Inflammatory macrophage (primary cell): ENCODE measurements around the gene NEDD9.

Source experiments
- DNase-seq, 2 donors: peaks; one replicate each; pipeline ENCODE4 v3.0.0-alpha.2; 2020 to 2022

Gene NEDD9

DNA sequence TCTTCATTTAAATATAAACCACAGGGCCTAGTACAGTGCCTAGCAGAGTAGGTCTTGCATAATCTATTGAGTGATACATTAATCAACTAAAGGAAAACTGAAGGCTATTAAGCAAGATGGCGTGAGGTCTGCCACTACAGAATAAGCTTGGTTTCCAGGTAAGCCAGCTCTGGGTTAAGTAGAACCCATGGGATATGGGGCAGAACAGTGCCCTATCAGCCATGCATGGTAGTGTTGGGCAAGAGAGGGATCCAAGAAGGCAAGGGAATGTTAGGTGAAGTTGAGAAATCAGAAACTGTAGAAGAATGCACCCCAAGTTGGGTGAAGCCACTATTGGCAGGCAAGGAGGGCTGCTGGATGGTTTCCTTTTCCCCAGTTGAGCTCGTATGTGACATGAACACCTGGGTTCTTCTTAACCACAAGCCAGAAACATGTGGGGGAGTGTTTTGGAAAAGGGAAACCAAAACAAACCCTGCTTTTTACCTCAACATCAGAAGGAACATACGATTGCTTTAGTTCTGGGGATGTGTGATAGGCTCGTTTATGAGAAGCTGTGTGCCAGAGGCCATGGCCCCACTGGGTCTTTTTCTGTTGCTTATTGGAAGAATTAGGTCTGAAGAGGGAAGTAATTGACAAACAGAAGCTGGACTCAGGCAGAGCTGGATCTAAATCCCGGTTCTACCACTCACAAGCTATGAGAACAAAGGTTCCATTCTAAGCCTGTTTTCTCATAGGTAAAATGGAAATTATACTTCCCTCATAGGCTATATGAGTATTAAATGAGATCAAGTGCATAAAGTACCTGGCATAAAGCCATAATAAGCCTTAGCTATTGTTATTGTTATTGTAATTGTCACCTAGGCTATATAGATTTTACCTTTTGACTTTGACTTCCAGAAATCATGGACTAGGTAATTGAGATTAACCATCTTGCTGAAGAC is 33.5 kb downstream of the NEDD9 start:
- DNase-seq: no peak

DNA sequence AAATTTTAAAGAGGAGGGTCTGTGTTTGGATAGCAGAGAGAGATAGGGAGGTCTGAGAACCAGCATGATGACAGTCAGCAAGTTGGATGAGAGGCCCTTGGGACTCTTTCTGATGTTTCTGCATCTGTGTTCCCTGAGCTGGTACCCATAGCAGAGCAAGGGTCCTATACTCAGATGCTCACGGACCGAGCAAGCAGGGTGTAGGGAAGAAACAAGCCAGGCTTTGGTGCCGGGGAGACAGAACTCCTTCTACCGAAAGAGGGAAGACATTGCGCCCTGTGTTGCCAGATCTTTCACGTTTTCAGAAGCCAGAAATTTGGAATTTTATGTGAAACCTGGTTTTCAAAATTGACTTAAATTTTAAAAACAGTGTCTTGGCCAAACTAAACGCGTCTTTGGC is 34.6 kb downstream of the NEDD9 start:
- no peak for DNase-seq

DNA sequence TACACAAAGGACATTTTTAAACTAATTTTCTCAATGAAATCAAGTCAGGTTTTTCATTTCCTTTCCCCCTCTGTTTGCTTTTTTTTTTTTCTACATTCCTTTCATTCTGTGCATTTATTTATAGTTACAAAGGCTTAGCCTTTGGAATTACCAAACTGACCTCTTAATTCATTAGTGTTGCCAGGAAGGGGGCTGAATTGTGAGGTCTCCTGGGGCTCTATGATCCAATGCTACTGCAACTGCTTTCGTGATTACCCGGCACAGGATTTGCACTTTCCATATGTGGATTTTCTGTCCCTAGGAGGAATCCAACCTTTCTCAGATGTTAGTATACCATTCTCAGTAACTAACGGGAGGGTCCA is 35.3 kb downstream of the NEDD9 start:
- no peak for DNase-seq

DNA sequence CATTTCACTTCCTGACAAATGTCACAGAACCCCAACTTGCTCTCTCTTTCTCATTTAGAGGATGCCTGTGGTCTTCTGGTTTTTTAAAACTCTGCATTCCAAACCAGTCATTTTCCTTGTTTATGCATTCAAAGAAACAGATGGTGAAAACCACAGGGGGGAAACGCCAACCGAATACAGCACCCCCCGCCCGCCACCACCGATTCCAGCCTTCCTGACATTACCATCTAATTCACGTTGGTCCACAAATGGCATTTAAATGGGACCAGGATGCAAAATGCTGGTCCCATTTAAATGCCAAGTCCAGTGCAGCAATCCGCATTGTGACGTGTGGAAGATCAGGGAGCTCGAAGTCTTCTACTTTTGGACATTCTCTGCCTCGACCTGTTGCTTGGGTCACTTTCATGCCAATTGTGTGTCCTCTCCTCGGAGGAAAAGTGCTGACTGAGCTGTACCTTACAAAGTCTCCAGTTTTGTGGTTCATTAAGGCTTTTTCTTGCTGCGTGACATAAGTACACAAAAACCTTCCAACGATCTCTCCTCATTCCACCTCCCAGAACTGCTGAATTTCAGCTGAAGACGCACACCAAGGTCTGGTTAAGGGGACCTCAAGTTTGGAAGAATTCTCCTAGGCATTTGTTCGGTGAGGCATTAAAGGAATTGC is 35.8 kb downstream of the NEDD9 start:
- no peak for DNase-seq

DNA sequence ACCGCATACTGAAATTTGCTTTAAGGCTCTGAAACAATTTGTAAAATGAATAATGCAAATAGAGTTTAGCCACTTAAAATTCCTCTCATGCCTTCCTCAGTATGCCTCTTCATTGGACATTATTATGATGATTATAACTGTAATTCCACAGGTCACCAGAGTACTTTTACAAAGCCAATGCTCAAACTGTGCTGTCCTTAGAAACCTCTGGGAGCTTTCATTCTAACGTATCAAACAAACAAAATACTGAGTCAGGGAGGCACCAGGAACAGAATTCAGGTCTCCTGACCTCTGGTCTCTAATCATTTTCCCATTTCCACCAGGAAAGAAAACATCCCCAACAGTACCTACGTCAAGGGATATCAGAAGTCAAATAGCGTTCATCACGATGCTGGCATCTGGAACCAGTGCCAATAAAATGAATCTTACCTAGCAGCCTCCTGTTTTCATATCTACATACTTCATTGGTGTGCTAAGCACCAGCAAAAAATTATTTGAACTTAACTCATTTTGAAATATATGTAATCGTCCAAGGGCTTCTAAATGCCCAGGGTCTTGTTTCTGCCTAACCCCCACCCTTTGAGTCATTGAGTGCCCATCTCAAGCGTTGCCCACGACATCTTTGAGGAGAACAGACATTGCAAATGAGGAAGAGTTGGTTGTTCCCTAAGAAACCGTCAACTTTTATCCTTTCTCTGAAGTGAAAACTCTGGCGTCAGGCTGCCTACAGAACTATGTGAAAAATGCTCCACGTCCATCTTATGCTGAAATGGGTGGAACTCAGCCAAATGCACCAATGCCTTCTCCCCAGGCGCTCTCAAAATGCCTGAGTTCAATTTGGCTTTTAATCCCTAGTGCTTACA is 37.9 kb downstream of the NEDD9 start:
- no peak for DNase-seq

DNA sequence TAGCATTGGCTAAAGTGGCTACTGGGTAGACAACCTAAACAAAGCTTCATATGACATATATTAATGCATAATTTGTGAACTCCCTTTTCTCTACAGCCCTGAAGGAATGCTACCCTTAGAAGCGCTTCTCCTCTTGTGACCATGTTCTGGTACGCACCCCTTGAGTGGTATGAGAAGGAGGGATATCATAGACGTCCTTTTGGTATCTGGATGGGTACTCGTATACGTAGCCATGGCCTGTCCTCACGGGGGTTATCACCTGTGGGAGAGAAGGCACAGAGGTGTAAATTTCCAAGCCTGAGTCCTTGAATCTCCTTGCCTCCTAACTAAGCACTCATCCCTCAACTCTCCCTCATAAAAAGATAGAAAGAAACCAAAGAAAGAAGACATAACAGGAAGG is 39.0 kb downstream of the NEDD9 start:
- DNase-seq: no peak

DNA sequence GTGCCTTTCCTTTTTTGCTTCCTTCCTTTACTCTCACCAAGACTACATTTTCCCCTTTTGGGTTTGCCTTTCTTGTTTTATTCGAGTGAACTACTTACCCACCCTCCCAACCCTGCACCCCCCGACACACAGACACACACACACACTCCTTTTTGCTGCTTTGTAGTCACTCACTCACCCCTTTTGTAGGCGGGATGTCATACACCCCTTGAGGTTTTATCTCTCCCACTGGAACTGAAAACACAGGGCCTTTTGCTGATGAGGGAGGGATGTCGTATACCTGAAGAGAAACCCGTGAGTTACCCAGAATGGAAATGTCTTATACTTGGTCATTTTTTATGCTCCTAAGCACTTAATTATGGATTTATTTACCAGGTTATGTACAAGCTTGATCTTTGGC is 40.3 kb downstream of the NEDD9 start:
- DNase-seq: no peak

DNA sequence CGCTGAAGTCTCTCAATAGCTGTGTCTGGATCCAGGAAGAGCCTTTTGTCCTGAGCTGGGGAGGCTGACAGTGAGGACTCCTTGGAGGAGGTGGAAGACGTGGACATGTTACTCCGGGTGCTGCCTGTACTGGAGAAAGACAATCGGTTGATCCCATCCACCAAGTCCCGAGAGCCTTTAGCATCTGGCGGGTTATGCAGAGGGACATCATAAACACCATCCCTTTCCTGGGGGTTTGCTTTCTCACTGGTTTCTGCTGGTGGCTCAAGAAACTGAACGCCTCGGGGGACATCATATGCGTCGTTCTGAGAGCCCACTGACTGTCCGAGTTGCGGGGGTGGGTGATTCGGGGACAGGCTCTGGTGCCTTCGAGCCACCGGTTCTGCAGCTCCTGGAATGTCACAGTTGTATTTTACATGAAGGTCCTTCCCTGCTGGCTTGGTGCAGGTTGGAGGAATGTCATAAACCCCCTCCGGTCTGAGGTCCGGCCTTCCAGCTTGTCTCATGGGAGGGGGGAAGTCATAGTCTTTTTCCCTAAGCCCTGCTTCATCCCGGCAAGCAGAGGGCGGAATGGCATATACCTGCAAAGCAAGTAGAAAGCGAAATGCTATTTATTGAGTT is 41.7 kb downstream of the NEDD9 start:
- no peak for DNase-seq

DNA sequence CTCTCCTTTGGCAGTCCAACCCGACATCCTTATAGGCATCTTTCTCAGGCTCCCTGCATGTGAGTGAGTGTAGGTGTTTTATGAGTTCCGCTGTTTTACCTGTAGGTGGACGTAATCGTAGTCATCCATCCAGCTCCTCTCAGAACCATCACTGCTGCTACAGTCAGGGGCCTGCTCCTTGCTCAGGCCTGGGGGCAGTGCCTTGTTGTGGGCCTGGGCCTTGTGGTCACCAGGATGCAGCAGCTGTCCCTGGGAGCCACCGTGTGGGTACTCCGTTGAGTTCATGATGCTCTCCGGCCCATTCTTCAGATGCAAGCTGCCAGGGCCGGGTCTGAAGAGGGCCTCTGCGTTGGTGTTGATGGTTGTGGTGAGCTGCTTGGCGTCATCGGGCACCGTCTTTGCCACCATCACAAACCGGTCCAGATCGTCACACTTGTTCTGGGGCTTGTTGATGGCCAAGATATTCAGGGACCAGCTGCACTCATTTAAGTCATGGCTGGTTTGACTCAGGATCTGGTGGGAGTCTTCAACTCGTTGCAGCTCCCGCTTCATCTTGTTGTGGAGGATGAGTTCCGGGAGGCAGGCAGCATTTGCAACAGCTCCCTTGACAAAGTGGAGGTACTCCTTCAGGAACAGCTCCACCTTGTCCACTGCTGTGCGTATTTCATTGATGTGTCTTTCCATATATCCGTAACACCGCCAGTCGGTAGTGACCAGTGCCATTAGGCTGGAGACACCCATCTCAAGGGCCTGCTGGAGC is 42.4 kb downstream of the NEDD9 start:
- DNase-seq: no peak

DNA sequence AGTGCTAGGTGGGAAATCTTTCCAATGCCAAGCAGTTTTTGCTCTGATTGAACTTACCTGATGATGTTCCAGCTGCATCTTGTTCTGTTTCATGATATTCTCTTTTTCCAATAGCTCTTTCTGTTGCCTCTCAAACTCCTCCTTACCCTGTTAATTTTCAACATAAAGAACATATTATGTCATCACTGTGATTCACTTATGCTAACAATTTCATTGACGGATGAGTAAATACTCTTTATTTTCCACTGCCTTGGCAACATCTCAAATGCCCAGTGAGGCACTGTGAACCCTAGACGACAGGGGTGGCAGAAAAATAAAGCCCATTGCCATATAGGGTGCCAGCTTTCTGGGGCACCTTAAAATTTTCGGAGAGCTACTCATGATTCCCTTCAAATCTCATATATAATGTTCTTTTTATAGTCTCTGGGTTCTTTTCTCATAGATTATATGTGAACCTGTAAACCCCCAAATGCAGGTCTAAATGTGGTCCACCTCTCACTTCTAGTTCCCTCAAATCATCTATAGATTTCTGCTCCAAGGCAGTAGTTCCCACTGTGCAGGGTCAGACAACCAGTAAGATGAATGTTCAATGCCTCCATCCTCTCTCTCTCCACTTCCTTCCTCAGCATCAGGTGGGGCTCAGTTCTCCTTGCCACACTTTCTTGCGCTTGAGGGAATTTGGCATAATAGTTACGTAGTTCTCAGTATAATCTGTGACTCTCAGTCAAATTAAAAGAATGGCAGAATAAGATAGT is 44.1 kb downstream of the NEDD9 start:
- DNase-seq: no peak

DNA sequence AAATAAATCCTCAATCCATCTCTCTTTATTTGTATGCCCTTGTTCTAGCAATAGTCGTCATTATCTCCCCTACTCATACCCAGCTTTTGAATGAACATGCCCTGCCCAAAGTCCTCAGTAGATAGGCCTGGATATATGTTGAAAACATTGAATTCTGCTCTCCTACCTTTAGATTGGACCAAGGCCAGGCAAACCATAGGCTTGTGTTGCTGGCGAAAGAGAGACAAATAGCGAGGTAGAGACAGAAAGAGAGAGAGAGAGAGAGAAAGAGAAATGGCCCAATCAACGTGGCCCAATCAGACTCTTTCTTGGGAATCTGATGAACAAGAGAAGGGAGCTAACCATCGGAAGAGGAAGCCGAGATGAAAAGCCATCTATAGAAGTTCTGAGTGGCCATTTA is 45.2 kb downstream of the NEDD9 start:
- DNase-seq: no peak

DNA sequence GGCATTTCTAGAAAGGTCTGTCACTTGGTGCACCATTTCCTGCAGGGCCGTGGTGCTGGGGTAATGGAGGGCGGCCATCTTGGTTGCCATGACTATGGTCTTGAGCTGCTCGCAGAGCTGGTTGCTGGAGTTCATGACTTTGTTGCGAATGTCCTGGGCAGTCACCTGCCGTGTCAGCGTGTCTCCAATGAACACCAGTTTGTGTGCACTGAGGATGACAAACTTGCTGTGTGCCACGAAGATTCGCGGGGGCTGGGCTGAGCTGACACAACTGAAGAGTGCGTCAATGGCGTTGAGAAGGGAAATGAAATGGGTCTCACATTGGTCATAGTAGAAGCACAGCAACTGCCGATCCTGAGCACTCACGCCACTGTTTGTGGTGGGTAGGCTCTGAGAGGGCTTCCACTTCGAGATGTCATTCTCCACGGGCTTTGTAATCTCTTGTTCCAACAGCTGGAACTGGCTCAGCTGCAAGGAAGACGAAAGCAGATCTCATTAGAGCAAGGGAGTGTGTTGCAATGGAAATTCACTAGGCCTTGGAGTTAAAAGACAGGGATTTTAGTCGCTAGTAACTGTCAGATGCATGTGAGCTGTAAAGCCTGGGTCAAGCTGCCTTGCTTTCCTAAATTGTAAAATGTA is 47.1 kb downstream of the NEDD9 start:
- no peak for DNase-seq

DNA sequence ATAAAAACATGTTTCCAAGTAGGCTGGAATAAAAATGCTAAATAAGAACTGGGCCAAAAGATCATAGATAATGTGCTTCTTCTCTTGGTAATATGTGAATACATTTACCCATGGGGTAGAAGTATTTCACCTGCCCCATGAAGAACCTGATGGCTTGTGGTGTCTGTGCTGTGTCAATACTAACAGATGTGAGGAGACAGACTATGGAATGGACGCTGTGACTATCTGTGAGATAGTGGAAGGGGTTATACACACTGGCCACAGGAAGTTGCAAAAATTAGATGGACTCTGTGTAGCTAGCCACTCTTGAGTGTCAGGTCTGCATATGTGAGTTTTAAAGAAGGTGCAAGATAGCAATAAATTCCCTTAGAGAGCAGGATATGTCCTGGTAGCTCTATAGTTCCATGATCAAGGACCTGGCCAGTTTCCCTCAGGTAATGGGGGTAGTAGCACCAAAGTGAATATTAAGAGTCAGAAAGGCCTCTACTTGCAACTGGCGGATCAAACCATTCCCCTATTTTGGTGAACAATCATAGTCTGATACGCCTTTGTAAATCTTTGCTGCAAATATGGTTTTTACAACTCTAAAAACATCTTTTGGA is 48.6 kb downstream of the NEDD9 start:
- DNase-seq: no peak

DNA sequence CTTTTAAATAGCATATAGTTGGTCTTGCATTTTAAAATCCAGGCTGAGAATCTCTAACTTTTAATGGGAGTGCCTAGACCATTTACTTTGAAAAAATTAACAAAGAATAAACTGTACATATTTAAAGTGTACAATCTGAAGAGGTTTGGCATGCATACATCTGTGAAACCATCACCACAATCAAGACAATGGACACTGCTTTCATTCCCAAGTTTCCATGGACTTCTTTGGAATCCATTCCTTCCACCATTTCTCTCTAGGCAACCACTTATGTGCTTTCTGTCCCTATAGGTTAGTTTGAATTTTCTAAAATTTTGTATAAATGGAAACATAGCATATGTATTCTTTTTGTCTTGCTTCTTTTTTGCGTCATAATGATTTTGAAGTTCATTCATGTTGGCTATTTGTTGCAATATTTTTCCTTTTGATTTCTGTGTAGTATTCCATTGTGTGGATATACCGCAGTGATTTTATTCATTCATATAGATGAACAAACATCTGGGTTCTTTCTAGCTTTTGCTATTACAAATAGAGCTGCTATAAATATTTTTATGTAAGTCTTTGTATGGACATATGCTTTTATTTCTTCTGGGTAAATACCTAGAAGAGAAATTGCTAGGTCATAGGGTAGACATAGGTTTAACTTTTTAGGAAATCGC is 50.9 kb downstream of the NEDD9 start:
- DNase-seq: no peak

DNA sequence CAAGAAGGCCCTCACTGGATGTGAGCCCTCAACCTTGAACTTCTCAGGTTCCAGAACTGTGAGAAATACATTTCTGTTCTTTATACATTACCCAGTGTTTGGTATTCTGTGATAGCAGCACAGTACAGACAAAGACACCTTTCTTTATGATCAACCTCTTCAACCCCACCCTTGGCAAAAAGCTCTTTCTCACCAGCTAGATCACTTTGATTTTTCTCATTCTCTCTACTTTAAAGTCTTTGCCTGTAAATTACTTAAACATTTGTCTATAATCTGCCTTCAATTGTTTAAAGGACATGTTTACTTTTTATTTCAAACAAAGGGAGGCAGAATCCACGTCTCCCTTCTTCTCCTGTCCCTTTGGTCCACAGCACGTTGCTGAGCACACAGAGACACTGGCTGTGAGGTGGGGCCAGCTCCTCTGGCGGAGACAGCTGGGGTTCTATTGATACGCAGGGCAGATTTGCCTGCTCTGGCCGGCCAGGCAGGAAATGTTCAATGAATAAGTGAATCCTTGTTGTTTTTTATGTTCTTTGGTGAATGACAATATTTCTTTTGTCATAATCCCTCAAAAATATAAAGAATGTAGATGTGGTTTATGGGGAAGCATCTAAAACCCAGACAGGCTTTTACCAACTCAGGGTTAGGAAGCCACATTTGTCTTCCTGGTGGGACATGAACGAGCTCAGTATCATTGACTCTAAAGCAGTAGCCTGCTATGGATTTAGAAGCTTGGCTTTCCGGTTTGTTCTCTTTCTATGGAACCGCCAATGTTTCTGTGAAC is 52.9 kb downstream of the NEDD9 start:
- DNase-seq: no peak

DNA sequence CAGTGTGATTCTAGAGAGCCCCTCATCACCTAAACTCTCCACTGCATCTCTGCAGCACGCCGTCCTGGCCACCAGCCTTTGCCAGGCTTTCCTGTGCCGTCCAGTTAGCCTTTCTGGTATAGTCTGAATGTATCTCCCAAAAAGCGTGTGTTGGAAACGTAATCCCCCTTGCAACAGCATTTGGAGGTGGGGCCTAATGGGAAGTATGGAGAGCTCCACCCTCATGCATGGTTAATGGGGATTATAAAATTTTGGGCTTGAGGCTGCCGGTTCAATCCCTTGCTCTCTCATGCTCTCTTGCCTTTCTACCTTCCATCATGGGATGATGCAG is 53.4 kb downstream of the NEDD9 start:
- DNase-seq: no peak

DNA sequence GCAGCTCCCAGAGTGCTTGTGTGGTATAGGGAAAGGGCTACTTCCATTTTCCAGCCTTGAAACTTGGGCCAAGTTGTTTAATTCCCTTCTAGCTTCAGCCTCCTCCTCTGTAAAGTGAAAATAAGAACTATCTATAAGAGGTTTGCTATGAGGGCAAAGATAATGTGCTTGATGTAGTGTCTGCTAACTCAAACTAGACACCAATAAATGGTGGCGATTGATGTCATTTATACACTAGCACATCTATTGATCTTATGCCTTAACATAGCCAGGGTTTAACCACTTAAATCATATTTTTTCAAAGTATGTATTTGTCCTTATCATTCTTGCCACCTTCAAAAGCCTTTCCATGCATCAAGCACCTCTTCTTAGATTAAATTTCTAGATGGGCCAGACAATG is 55.2 kb downstream of the NEDD9 start:
- no peak for DNase-seq

DNA sequence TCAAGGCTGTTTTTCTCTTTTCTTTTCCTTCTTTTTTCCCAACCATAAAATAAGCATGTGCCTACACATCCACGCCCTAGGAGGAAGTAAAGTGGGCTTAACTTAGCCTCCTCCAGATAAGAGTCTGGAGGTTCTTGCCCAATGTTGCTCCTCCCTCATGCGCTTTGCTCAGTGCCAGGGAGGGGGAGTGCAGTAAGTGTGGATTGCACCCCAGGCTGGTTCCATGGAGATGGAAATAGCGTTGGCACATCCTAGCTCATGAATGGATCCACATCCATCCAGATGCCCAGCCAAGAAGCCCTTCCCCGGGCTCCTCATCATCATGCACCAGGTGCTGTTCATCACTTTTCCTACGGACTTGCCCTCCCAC is 58.2 kb downstream of the NEDD9 start:
- peak; percentile 78 to 79 for DNase-seq
